NAMALWA (cell line): Measurements from ENCODE around the gene L1CAM.

Source experiments
- DNase-seq: peaks from one replicate; pipeline ENCODE4 v3.0.0-alpha.2; 2015; ENCODE audit warnings: low spot score

The L1CAM gene, protein sequence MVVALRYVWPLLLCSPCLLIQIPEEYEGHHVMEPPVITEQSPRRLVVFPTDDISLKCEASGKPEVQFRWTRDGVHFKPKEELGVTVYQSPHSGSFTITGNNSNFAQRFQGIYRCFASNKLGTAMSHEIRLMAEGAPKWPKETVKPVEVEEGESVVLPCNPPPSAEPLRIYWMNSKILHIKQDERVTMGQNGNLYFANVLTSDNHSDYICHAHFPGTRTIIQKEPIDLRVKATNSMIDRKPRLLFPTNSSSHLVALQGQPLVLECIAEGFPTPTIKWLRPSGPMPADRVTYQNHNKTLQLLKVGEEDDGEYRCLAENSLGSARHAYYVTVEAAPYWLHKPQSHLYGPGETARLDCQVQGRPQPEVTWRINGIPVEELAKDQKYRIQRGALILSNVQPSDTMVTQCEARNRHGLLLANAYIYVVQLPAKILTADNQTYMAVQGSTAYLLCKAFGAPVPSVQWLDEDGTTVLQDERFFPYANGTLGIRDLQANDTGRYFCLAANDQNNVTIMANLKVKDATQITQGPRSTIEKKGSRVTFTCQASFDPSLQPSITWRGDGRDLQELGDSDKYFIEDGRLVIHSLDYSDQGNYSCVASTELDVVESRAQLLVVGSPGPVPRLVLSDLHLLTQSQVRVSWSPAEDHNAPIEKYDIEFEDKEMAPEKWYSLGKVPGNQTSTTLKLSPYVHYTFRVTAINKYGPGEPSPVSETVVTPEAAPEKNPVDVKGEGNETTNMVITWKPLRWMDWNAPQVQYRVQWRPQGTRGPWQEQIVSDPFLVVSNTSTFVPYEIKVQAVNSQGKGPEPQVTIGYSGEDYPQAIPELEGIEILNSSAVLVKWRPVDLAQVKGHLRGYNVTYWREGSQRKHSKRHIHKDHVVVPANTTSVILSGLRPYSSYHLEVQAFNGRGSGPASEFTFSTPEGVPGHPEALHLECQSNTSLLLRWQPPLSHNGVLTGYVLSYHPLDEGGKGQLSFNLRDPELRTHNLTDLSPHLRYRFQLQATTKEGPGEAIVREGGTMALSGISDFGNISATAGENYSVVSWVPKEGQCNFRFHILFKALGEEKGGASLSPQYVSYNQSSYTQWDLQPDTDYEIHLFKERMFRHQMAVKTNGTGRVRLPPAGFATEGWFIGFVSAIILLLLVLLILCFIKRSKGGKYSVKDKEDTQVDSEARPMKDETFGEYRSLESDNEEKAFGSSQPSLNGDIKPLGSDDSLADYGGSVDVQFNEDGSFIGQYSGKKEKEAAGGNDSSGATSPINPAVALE

DNA sequence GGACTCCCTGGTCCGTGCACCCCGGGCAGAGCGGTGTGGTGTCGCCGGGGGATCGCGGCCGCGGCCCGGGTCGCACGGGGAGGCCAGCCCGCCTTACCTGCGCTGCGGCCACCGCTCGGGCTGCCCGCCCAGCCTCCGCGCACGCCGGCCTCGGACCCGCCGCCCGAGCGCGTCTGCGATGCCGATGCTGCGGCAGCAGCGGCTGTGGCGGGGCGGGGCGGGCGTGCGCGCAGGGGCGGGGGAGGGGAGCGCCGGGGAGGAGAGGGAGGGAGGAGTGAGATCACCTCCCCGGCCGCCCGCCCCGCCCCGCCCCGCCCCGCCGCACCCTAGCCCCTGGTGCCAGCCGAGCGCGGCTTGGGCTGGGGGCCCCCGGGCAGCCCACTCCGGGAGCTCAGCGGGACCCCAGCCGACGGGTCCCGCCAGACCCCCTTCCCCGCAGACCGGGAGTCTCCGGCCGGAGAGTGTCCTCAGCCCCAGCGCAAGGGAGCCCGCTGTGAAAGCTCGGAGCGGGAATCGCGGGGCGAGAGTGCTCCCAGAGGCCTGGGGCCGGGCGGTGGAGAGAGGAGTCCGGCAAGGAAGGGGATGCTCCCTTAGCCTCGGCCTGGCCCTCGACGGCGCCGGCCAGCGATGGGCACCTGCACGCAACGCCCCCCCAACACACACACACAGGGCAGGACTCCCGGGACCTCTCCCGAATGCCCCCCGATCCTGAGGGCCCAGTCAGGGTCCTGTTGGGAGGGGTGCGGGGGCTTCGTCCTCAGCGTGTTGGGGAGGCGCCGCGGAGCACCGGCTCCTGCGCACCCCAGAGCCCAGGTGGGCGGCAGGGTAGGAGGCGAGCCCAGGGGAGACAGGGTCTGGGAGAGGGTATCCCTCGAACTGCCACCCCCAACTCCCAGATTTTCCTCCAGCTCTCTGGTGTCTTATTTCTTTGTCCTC is at the start of gene L1CAM:
Gene L1CAM, minus strand, starts transcription at position 206 of the 936 bp plus-strand sequence. CDS start 10,337 bp downstream, outside the sequence.
- DNase-seq: no peak

DNA sequence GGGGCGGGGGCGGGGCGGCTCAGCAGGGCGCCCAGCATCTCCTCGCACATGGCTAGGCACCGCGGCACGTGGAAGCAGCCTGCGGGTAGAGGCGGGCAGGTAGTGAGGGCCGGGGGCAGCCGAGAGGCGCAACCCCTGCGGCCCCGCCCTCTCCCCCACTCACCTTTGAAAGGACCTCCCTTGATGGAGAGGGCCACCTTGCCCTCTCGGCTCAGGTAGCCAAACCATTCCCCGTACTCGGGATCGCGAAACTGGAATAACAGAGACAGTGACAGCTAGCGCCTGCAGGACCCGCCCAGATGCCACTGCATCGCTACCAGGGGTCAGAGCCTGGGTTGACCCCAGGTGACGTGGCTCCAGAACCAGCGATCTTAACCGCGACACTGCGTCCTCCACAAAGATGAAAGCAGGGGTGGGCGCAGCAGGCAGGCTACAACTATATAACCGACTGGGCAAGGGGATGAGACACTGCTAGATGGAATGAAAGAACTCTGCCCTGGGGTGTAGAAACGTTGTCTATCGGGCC is 49.4 kb upstream of the L1CAM start:
- no peak for DNase-seq

DNA sequence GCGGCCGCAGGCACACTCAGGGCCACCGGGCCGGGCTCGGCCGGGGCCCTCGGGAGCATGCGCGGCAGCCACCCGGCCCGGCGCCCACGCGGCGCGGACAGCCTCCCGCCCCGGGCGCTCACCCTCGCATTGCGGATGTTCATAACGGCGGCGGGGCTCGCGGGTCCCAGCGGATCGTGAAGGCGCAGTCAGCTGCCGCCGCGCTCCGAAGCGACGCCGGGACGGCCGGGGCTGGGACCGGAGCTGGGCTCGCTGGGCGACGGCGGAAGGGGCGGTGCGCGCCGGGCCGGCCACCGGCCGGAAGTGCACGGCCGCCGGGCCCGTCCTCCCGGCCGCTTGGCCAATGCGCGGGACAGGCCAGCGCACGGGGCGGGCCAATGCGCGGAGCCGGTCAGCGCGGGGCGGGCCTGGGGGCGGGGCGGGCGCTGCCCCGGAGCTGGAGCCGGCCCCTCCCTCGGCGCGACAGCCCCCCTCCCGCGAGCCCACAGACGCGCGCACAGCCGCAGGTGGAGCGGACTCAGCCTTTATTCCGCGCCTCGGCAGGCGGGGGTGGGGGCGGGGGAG is 48.9 kb upstream of the L1CAM start, which contains the start of gene NAA10:
Gene NAA10, minus strand, starts transcription at position 276 of the 564 bp plus-strand sequence. Its CDS starts 133 bp downstream, at position 143.
- DNase-seq: peak; percentile 60

DNA sequence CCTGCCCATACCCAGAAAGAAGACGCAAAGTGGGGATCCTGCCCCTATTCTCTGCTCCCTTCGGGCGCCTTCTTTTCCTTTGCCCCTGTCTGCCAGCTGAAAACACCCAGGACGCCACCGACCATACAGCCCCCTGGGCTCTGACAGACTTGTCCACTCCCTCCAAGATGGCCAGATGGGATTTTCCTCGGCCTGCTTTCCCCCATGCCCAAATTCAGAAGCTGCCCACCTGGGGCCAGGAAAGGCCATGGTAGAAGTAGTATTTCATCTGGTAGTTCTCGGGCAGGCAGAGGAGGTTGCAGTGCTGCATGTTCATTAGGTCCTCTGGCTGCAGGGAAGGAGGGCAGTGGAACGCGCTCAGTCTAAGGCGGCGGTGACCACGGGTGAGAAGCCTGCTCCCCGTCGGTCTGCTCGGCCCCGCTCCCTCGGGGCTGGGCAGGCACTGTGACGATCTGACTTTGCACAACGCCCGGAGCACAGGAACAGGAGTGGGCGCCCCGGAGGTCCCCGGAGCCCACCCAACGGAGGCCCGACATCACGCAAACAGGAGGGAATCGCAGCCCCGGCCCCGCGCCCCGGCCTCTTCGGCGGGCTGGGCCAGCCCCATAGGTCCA is 48.3 kb upstream of the L1CAM start:
- DNase-seq: no peak

DNA sequence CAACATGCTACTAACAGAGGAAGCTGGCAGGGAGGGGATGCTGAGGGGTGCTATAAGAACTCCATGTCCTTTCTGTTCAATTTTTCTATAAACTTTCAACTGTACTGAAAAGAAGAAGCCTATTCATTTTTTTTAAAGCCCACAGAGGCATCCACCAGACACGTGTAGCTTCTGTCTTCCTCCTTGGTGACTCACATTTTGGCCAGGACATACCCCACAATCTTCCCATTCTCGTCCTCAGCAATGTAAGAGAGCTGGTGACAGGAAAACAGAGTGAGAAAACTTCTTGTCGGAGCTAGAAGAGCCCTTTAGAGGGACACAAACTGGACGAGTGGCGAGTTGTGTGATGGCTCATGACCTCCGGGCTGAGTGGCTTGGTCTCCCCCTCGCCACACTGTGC is 47.8 kb upstream of the L1CAM start:
- no peak for DNase-seq

DNA sequence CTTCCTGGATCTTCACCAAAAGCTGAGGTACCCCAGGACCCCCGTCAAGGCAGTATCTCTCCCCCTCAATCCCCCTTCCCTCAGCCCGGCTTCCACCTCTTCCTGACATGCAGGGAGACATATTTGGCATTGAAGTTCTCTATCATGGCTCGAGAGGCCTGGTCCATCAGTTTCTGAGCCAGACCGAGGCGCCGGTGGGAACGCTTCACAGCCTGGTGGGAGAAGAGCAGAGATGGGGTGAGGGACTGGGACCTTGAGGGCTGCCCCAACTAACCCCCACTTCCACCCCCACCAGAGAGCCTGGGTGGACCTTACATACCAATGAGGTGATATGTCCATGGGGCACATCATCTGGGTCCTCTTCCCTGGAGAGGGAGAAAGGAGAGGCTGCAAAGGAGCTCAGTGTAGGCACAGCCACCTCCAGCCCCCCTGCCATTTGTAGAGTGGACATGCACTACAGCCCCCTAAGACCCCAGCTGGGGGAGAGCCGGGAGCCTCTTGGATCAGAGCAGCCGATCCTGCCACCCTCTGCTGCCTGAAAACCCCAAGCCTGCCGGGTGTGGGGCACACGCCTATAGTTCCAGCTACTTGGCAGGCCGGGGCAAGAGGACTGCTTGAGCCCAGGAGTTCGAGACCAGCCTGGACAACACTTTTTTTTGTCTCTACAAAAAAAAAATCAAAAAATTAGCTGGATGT is 46.4 kb upstream of the L1CAM start:
- no peak for DNase-seq

DNA sequence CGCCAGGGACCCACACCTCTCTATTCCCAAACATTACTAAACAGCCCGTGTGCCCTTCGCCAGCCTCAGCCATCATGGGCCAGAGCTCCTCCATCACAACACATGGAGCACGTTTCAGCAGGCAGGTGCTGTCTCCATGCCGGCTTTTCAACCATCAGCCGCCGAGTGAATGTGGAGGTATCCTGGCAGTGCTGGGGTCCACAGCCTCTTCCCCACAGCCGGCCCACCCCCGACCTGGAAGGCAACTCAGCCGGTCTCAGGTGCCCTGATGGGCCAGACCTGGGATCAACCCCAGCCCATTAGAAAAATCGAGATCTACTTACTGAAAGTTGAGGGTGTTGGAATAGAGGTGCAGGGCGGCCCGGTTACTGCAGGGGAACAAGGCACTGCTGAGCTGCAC is 45.8 kb upstream of the L1CAM start:
- DNase-seq: no peak

DNA sequence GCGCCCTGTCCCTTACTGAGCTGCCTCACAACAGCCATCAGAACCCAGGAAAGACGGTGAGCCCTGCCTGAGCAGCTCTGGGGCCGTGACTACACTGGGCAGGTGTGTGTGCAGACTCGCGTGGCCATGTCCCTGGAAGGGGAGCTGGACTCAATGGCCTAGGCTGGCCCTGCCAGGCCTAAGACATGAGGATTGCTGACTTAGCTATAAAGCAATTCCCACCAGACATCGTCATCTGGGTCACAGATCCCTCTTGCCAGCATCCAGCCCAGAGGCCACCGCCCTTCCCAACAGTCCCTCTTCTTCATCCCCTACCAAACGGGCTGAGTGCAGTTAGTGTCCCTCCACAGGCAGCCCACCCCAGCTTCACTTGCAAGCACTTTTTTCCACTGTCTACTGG is 45.2 kb upstream of the L1CAM start:
- no peak for DNase-seq

DNA sequence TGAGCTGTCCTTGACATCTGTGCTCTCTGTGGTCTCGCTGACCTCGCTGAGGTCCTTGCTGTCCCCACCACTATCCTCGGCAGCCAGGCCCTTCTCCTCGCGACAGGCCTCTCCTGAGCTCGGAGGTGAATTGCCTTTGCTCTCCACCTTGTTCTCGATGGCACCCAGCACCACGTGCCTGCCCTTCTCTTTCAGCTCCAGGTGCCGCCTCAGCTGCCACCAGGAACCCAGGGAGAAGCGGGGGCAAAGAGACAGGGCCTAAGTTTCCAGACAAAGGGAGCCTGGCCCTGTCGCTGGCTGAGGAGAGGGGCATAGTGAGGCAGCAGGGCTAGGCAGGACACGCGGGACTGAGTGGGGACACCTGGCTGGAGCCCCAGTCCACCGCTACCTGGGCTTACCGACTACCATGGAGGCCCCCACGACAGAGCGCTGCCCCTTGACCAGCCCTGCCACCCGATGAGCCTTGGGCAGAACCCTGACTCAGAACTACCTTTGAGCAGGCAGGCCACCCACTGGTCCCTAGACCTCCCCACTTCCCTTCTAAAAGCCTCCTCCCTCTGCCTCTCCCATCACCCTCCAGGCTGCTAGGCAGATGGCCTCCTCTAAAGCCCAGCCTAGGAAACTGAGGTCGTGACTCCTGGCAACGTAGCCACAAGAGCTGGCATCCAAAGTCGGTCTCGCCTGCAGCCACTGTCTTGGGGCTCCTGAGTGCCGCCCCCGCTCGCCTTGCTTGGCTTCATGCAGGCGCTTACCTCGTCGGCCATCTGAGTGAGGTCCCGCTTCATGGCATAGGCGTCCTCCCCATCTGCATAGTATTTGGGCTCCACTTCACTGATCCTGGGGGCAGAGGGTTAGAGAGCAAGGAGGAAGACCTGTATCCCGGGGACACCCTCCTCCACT is 44.3 kb upstream of the L1CAM start:
- DNase-seq: no peak

DNA sequence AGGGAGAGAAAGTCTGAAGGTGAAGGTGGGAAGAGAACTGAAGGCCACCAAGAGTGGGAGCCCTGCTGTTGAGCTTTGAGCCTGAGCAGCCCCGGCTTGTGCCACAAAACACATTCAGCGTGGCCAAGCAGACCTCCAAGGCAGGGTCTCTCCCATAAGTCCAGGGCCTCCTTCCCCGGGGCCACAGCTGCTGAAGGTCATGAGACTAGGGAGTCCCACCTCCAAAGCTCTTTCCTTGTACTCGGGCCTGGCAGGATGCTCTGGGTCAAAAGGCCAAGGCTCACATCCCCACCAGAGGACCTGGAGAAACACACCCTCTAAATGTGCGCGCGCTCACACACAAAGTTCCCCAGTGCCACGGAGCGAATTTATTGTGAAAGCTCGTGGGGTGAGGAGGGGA is 43.6 kb upstream of the L1CAM start:
- DNase-seq: no peak

DNA sequence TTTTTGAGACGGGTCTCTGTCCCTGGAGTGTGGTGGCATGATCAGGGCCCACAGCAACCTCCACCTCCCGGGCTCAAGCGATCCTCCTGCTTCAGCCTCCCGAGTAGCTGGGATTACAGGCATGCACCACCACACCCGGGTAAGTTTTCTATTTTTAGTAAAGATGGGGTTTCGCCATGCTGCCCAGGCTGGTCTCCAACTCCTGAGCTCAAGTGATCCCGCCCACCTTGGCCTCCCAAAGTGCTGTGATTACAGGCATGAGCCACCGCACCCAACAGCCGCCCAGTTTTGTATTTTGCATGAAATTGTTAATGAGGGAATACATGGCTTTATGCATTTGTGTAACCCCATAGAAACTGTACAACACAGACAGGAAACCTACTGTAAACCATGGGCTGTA is 42.9 kb upstream of the L1CAM start:
- peak; percentile 23 for DNase-seq

DNA sequence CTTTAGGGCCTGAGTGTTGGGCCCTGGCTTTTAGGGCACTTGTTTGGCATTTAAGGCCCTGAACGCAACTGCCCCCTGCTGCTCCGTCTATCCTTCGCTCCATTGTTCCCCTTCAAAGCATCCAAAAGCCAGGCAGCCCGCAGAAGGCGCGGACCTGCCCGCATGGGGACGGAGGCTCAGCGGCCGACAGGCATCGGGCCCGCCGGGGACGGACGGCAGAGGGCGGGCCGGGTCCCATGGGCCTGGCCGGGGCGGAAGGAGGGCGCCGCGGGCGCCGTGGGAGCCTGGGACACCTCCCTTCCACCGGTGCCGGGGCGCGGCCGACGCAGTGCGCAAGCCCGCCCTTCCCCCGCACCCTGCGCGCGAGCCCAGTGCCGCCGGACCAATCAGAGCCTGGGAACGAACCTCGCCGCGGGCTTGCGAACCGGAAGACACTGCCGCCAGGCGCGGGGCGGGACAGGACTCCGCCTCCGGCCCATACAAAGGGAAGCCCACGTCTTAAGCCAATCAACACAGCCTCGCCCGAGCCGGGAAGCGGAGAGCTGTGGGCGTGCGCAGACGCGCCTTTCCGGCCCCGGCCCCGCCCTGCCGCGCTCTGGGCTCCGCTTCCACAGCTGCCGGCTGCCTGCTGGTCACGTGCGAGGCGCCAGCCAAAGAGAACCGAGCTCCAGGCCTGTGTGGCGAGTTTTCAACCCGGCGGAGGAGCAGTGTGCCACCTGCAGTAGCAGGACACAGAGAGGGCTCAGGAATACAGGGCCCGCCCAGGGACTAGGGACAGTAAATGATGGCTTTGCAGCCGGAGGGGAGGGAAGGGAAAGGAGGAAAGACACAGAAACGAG is 42.2 kb upstream of the L1CAM start:
- peak; percentile 94 for DNase-seq

DNA sequence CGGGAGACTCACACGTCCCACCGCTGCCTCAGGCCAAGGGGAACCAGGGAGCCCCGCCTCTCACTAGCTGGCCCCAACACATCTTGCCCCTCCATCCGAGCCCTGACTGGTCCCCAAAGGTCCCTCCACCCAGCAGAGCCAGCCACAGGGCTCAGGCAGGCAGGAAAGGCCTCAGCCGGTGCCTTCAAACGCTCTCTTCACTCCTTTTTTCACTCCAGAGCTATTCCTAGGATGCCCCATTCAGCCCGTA is 41.6 kb upstream of the L1CAM start:
- peak; percentile 60 for DNase-seq

DNA sequence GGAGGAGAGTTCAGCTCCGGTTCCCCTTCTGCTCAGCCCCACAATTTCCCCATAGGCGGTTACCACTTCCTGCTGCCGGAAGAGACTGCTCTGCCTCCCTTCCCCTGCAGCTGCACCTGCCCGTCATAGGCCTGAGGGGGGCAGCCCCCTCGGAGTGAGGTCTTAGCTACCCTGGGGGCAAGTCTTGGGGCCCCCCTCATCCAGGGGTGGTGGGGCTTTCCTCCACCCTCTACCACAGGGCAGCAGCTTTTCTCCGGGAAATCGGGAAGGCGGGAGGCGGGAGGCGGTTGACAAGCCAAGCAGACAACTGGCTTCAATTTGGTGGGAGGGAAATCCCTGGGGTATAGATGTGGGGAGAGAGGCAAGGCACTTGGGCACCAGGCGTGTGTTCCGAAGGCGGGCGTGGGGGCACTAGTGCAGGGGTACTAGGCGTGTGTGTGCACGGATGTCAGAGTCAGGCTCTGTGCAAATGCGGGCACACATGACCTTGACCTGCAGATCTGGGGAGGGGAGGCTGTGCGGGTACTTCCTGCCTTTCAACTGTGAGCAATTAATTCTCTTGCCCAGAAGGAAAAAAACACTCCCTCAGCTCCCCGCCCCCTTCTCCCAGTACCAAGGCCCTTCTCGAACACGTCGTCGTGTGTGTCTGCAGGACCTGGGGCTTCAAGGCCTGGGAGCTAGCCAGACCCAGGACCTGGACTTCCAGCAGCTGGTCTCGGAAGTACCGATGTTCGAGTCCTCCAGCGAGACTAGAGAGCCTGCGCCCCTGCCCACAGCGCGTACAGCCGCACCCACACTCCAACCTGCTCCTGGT is 41.1 kb upstream of the L1CAM start:
- DNase-seq: peak; percentile 92

DNA sequence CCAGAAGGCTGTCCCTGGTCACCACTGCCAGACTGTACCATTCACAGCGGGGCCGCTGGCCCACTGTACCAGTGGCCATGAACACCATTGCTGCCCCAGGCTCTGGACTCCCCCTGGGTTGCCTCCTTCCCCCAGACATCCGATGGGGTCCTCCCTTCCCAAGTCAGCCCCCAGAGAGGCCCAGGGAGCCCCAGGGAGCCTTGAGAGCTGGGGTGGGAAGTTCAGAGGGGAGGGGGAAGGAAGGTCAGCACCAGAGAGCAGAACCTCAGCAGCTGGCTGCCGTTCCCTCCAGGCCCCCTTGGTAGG is 40.5 kb upstream of the L1CAM start:
- DNase-seq: no peak

DNA sequence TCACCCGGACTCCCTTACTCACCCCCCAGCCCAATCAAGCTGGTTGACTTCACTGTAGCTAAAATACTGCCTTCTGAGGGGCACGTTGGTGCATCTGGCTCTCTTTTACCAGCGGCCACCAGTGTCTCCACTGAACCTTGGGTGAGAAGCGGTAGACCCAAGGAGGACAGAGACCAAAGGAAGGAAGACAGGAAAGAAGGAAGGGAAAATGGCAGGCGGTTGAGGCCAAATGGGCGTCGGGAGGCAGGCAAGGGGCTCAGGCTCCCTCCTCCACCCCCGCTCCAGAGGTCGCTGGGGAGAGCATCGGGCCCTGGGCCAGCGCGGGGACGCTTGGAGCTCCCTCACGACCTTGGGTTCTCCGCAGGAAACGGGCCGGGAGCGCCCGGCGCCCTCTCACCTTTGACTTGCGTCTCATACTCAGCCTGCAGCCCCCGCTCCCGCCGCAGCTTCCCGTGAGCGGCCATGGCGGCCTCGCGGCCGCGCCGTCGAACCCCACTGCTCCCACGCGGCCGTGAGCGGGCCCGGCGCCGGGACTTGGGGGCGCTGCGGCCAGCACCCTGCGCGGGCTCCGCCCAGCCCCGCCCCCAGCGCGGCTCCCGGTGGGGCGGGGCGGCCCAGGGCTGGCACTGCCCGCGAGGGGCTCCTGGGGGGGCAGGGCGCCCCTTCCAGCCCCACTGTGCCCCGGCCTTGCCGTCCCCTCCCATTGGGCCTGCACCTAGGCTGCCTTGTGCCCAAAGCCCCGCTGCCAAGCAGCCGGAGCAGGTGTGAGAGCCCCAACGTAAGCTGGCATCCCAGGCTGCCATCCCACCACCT is 40.0 kb upstream of the L1CAM start, which contains the start of gene ARHGAP4:
Gene ARHGAP4, minus strand, starts transcription at position 526 of the 813 bp plus-strand sequence. Its CDS starts 62 bp downstream, at position 464.
- peak; percentile 55 for DNase-seq
